HepG2 (cell line): ENCODE data around the gene KIAA1755. TPM values are rescaled to one million over a fixed set of nuclear protein-coding genes. Genes with fewer than 3 reads are reported as not detected.

ENCODE experiments used
- ATAC-seq: fragments of 200-7000 bp; cut with Tn5 transposase; 3 replicates; pipeline ENCODE4 v1.9.1; 2020; ENCODE audit warnings: mild to moderate bottlenecking, moderate library complexity
- BruUV-seq: library from RNA; stranded (reverse); fragments of 400-500 nt; replicated peaks from 2 replicates; lab custom pipeline; 2021; lab: Mats Ljungman, UMichigan
- CTCF ChIA-PET: fragments of 300-600 bp; formaldehyde crosslinking; extraction: SDS; loops from one replicate; lab custom pipeline; 2021; ENCODE audit warnings: low total read pairs, inconsistent platforms, low intra/inter-chr PET ratio; lab: Yijun Ruan, JAX
- POLR2A ChIA-PET: fragments of 350-600 bp; sonication (Branson Sonifier 250); formaldehyde crosslinking; loops from one replicate; lab custom pipeline; 2020; ENCODE audit warnings: antibody characterized with exemption, inconsistent platforms; lab: Yijun Ruan, JAX
- DNase-seq: peaks from one replicate; pipeline ENCODE4 v3.0.0-alpha.2; 2015; ENCODE audit warnings: low spot score
- FAIRE-seq: peaks from 3 replicates; lab custom pipeline; 2011; peaks lifted over from hg19 to GRCh38; lab: Jason Lieb, UNC
- H2AFZ ChIP-seq: one replicate; pipeline ENCODE4 v1.6.1; 2011; ENCODE audit warnings: low read length, inconsistent platforms
- H3K27ac ChIP-seq: fragments of 300-600 bp; 3 replicates; pipeline ENCODE4 v1.8.0; 2011; ENCODE audit warnings: mixed run types, mild to moderate bottlenecking, mixed read lengths, low read length, inconsistent platforms; ENCODE audit not compliant: insufficient read depth; ENCODE audit errors: extremely low read length
- H3K27me3 ChIP-seq, 2 experiments: fragments of 200-600 bp in 1 of 2; 2 replicates in 1 of 2; 3 replicates in 1 of 2; pipeline versions ENCODE4 v1.6.0 to v1.8.0; 2011; ENCODE audit warnings: low read length in 2 of 2, mild to moderate bottlenecking in 2 of 2, moderate library complexity in 2 of 2, inconsistent platforms in 1 of 2; ENCODE audit not compliant: insufficient read depth in 2 of 2, control insufficient read depth in 1 of 2
- H3K36me3 ChIP-seq, 2 experiments: fragments of 200-600 bp in 1 of 2; replicated peaks in 1 of 2; 2 replicates in 1 of 2; 3 replicates in 1 of 2; pipeline versions ENCODE4 v1.5.1 to v1.8.0; 2011; ENCODE audit warnings: low read length in 2 of 2, inconsistent platforms in 1 of 2; ENCODE audit not compliant: insufficient read depth in 2 of 2, control insufficient read depth in 1 of 2
- H3K4me1 ChIP-seq: 2 replicates; pipeline ENCODE4 v1.5.1; 2012; ENCODE audit warnings: low read length, inconsistent platforms; ENCODE audit not compliant: insufficient read depth
- H3K4me2 ChIP-seq: 2 replicates; pipeline ENCODE4 v1.6.0; 2011; ENCODE audit warnings: low read depth, low read length, inconsistent platforms
- H3K4me3 ChIP-seq, 3 experiments: fragments of 200-600 bp in 1 of 3; sonication (generic), shearing (Covaris generic) in 1 of 3; replicated peaks in 1 of 3; 2 replicates each; pipeline ENCODE4 v1.5.1; 2011 to 2016; ENCODE audit warnings: low read length in 3 of 3, inconsistent platforms in 2 of 3, low read depth in 2 of 3, mild to moderate bottlenecking in 2 of 3, control low read depth in 1 of 3, mixed read lengths in 1 of 3; ENCODE audit not compliant: insufficient read depth in 1 of 3
- H3K79me2 ChIP-seq: one replicate; pipeline ENCODE4 v1.6.1; 2011; ENCODE audit warnings: low read length, inconsistent platforms; ENCODE audit not compliant: insufficient read depth
- H3K9ac ChIP-seq: 2 replicates; pipeline ENCODE4 v1.6.0; 2011; ENCODE audit warnings: mild to moderate bottlenecking, low read depth, low read length, inconsistent platforms; ENCODE audit not compliant: insufficient read depth
- H3K9me3 ChIP-seq: 2 replicates; pipeline ENCODE4 v1.5.1; 2012; ENCODE audit warnings: mild to moderate bottlenecking, low read length
- H4K20me1 ChIP-seq: 2 replicates; pipeline ENCODE4 v1.6.0; 2011; ENCODE audit warnings: inconsistent platforms, mild to moderate bottlenecking, low read length, moderate library complexity; ENCODE audit not compliant: insufficient read depth
- ARID5B ChIP-seq: IDR thresholded peaks from 2 replicates; pipeline ENCODE4 v1.4.0; 2020; ENCODE audit warnings: mild to moderate bottlenecking, missing genetic modification reagents
- MLX ChIP-seq: IDR thresholded peaks from 2 replicates; pipeline ENCODE4 v1.6.1; 2016
- NAIF1 ChIP-seq: sonication (generic); formaldehyde crosslinking; IDR thresholded peaks from 2 replicates; pipeline ENCODE4 v1.5.0; 2020; ENCODE audit warnings: mild to moderate bottlenecking, missing genetic modification reagents, borderline replicate concordance
- NCOA2 ChIP-seq: sonication (generic); formaldehyde crosslinking; IDR thresholded peaks from 2 replicates; pipeline ENCODE4 v1.8.0; 2022; ENCODE audit warnings: inconsistent platforms
- ZNF629 ChIP-seq: sonication (generic); formaldehyde crosslinking; conservative IDR thresholded peaks from 2 replicates; pipeline ENCODE4 v1.5.0; 2020; ENCODE audit warnings: missing genetic modification reagents
- ZNF768 ChIP-seq: sonication (generic); formaldehyde crosslinking; IDR thresholded peaks from 2 replicates; pipeline ENCODE4 v1.4.0; 2020; ENCODE audit warnings: missing genetic modification reagents
- ZSCAN21 ChIP-seq: sonication (generic); formaldehyde crosslinking; IDR thresholded peaks from 2 replicates; pipeline ENCODE4 v1.8.0; 2022; ENCODE audit warnings: mild to moderate bottlenecking, missing genetic modification reagents, moderate library complexity, borderline replicate concordance
- WGBS: methylation state at CpG from one replicate; pipeline ENCODE4 v1.1.6; 2017; ENCODE audit warnings: low lambda C conversion rate; 5-methylcytosine and 5-hydroxymethylcytosine counted together
- in situ Hi-C: cut with HindIII; loops from 2 replicates; pipeline ENCODE4 v1.10.0; 2017; ENCODE audit warnings: low pct_unique_long_range_greater_than_20kb; ENCODE audit not compliant: extremely low pct_ligation_motif_present
- intact Hi-C: fragments of 100-400 bp; cut with micrococcal nuclease; formaldehyde crosslinking; loops from one replicate; pipeline ENCODE4 v1.10.0; 2022; ENCODE audit not compliant: unreplicated experiment
- polyA plus RNA-seq, 8 experiments: library from polyadenylated mRNA; depleted of rRNA in 3 of 8; stranded (reverse) in 7 of 8; unstranded in 1 of 8; fragments of >200 nt; fragmentation: Illumina TruSeq in 4 of 8; extraction: Trizol in 4 of 8; gene quantifications; 2 replicates each; pipeline versions ENCODE4 v1.2.1 to v1.2.3, GENCODE V29; 2011 to 2016; ENCODE audit warnings: low read depth in 4 of 8, missing spikeins in 1 of 8, mixed read lengths in 1 of 8; ENCODE audit not compliant: insufficient read depth in 1 of 8
- total RNA-seq, 5 experiments: library from RNA; depleted of rRNA; stranded (reverse); fragments of >200 nt; fragmentation: Illumina TruSeq; extraction: Trizol; gene quantifications; 2 replicates each; pipeline ENCODE4 v1.2.3, GENCODE V29; 2016; ENCODE audit warnings: low read depth in 1 of 5
- TF ChIP-seq, protein P1 (sequence below): sonication (generic); formaldehyde crosslinking; IDR thresholded peaks from 2 replicates; pipeline ENCODE4 v1.4.0; 2020; ENCODE audit warnings: missing genetic modification reagents, borderline replicate concordance

Gene KIAA1755
- total and polyA plus RNA-seq, 2 of the 13 experiments (the other 11 are each of a cell fraction or from before 2014, with no cell fraction given): 0.04 TPM; not detected in 1

GRCh38 chr20:38169636-38170193 is 90.8 kb downstream of the KIAA1755 start:
- no peak for FAIRE-seq
- in situ Hi-C loops: loop anchor here (5.0 kb wide), 1 partner anchor 112 kb away; no protein-coding TSS in a partner anchor

DNA sequence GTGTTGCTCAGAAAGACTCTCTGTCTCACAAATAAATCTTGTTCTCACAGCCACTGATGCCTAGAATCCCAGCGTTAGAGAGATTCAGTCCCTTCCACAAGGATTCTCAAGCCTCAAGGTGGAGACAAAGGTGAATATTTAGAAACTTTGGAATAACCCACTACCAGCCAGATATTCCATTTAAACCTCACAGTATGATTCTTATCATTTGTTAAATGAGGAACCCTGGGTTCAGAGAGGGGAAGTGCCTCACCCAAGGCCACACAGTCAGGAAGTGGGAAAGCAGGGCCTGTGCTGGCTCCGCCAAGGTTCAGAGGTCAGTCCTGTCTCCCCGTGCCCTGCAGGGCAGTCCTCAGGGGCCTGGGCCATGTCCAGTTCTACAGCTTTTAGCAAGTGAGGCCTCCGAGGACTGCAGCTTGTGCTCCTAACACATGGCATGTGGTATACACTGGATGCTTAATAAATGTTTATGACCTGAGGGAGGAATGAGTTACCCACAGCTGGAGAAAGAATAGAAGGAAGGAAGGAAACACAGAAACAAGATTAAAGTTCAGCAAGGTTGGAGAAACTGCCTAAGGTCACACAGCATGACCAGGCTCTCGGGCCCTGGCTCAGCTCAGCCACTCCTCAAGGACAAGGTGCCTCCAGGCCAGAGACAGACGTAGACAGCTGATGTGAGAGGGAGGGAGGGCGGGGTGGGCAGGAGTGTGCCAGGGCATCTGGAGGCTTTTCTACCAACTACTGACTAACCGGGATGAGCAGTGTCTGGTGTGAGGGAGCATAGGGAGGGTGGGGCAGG is 91.5 kb downstream of the KIAA1755 start:
- H3K36me3 ChIP-seq: no peaks in the 10 kb centered on the region
- DNase-seq (peak; percentile 52), ATAC-seq (peak; percentile 28), FAIRE-seq (no peak)
- CTCF ChIA-PET: interaction anchor here (1.0 kb wide), 1 partner anchor 54 kb away, joined by 3 read pairs; no protein-coding TSS in a partner anchor
- no peaks in the 10 kb centered on the region for H4K20me1 ChIP-seq
- no peak overlapping the region for H3K27ac ChIP-seq
- H3K4me1 ChIP-seq: peaks cover 98% of the 10 kb centered on the region
- H3K4me2 ChIP-seq: peak overlapping the region; percentile 85
- WGBS: 14% methylated on average over 7 of the region's 8 CpGs
- H3K79me2 ChIP-seq: no peaks in the 10 kb centered on the region
- no peaks in the 10 kb centered on the region for H3K27me3 ChIP-seq
- BruUV-seq: no TSS peak
- no peak overlapping the region for H2AFZ ChIP-seq
- no peaks in the 10 kb centered on the region for H3K9me3 ChIP-seq
- in situ Hi-C loops: loop anchor here (5.0 kb wide), 1 partner anchor 112 kb away; no protein-coding TSS in a partner anchor
- intact Hi-C loops: no loop called here
- H3K4me3 ChIP-seq: peak overlapping the region in 2 of 3 experiments; percentile 7 to 33; a peak in 3 of 6 replicates
- no peak overlapping the region for H3K9ac ChIP-seq
- POLR2A ChIA-PET: interaction anchor here (4.4 kb wide), 1 partner anchor 25 kb away, joined by 33 read pairs; no protein-coding TSS in a partner anchor
- TF ChIP-seq, protein P1, sequence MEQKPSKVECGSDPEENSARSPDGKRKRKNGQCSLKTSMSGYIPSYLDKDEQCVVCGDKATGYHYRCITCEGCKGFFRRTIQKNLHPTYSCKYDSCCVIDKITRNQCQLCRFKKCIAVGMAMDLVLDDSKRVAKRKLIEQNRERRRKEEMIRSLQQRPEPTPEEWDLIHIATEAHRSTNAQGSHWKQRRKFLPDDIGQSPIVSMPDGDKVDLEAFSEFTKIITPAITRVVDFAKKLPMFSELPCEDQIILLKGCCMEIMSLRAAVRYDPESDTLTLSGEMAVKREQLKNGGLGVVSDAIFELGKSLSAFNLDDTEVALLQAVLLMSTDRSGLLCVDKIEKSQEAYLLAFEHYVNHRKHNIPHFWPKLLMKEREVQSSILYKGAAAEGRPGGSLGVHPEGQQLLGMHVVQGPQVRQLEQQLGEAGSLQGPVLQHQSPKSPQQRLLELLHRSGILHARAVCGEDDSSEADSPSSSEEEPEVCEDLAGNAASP: peak; percentile 35; the same call in 1 of the 2 replicates
- TF ChIP-seq NCOA2 (peak; percentile 21; the same call in 1 of the 2 replicates), ARID5B (CRISPR knock-in tag) (peak; percentile 31; the same call in 1 of the 2 replicates)

More at GRCh38 chr20:38169636-38170193, 90.8 kb downstream of the KIAA1755 start:
- no peak overlapping the region for H3K27ac ChIP-seq
- H3K79me2 ChIP-seq: no peaks in the 10 kb centered on the region
- no peaks in the 10 kb centered on the region for H3K27me3 ChIP-seq
- H3K36me3 ChIP-seq: no peaks in the 10 kb centered on the region
- ATAC-seq: no peak
- no peak for DNase-seq
- peak; percentile 84 for TF ChIP-seq ZNF629 (CRISPR knock-in tag)
- TF ChIP-seq ZSCAN21 (CRISPR knock-in tag): 0 out of 2 replicates have a peak, but pooled peaks have one; percentile 20
- peak; percentile 32; the same call in 1 of the 2 replicates for TF ChIP-seq ZNF768
- TF ChIP-seq NAIF1 (CRISPR knock-in tag): no peak
- no peak for TF ChIP-seq MLX
- no peak overlapping the region for H2AFZ ChIP-seq
- H3K9me3 ChIP-seq: no peaks in the 10 kb centered on the region
- no TSS peak for BruUV-seq
- H3K4me3 ChIP-seq: no peak overlapping the region
- ChIA-PET POLR2A (interaction anchor here (4.4 kb wide), 1 partner anchor 26 kb away, joined by 33 read pairs; no protein-coding TSS in a partner anchor), CTCF (no interaction called here)
- H3K9ac ChIP-seq: no peak overlapping the region
- intact Hi-C loops: no loop called here
- H4K20me1 ChIP-seq: no peaks in the 10 kb centered on the region
- WGBS: 63% methylated on average over 6 of the region's 6 CpGs
- no peak overlapping the region; the same call in 1 of the 2 replicates for H3K4me2 ChIP-seq
- H3K4me1 ChIP-seq: peaks cover 91% of the 10 kb centered on the region
